K562 (cell line): ENCODE results near the gene TXNL4A.

Experiments
- CREB3 ChIP-seq: fragments of 450-650 bp; conservative IDR thresholded peaks from 2 replicates; pipeline ENCODE4 v1.6.1; 2016; ENCODE audit warnings: missing genetic modification characterization, low read depth, mild to moderate bottlenecking, missing compliant biosample characterization, moderate library complexity
- CTCF ChIP-seq, 3 experiments: IDR thresholded peaks in 2 of 3; conservative IDR thresholded peaks in 1 of 3; 2 replicates each; pipeline ENCODE4 v1.5.1; 2011 to 2012; ENCODE audit warnings: low read length in 3 of 3, mild to moderate bottlenecking in 3 of 3, control low read depth in 2 of 3, improper control_type of control experiment in 1 of 3, inconsistent platforms in 1 of 3, low read depth in 1 of 3, mixed read lengths in 1 of 3, moderate library complexity in 1 of 3; ENCODE audit not compliant: insufficient read depth in 2 of 3
- EGR1 ChIP-seq: fragments of 450-650 bp; conservative IDR thresholded peaks from 2 replicates; pipeline ENCODE4 v1.6.1; 2017; ENCODE audit warnings: mild to moderate bottlenecking
- ELK3 ChIP-seq: fragments of 450-650 bp; formaldehyde crosslinking; IDR thresholded peaks from 2 replicates; pipeline ENCODE4 v1.4.0; 2020; ENCODE audit warnings: mild to moderate bottlenecking
- FOXJ2 ChIP-seq: fragments of 200-800 bp; sonication (Bioruptor generic); IDR thresholded peaks from 2 replicates; pipeline ENCODE4 v1.6.1; 2016; ENCODE audit warnings: missing genetic modification characterization, missing compliant biosample characterization
- ID3 ChIP-seq, 2 experiments: fragments of 250-450 bp in 1 of 2; fragments of 450-650 bp in 1 of 2; sonication (Bioruptor Pico) in 1 of 2; IDR thresholded peaks; 2 replicates each; pipeline versions ENCODE4 v1.6.1 to v1.8.0; 2016 to 2021; ENCODE audit warnings: mild to moderate bottlenecking in 2 of 2, moderate library complexity in 2 of 2, missing compliant biosample characterization in 1 of 2, missing genetic modification characterization in 1 of 2
- NR1H2 ChIP-seq: sonication (generic); formaldehyde crosslinking; IDR thresholded peaks from 2 replicates; pipeline ENCODE4 v1.4.0; 2020; ENCODE audit warnings: mild to moderate bottlenecking, missing genetic modification reagents
- POLR2AphosphoS2 ChIP-seq: IDR thresholded peaks from 2 replicates; pipeline ENCODE4 v1.6.1; 2012; ENCODE audit warnings: low read length, improper control_type of control experiment
- TBP ChIP-seq: optimal IDR thresholded peaks from 2 replicates; pipeline ENCODE3; 2011; ENCODE audit warnings: low read depth, low read length, improper control_type of control experiment
- TEAD4 ChIP-seq, 2 experiments: sonication (generic) in 1 of 2; formaldehyde crosslinking in 1 of 2; IDR thresholded peaks; 2 replicates each; pipeline versions ENCODE4 v1.6.1 to v1.8.0; 2012 to 2022; ENCODE audit warnings: borderline replicate concordance in 1 of 2, inconsistent platforms in 1 of 2, low read length in 1 of 2, mild to moderate bottlenecking in 1 of 2, missing genetic modification reagents in 1 of 2
- ZFP36 ChIP-seq: fragments of 150-350 bp; IDR thresholded peaks from 2 replicates; pipeline ENCODE4 v1.6.1; 2018; ENCODE audit warnings: low read length, low read depth; ENCODE audit not compliant: partially characterized antibody
- ZNF146 ChIP-seq: IDR thresholded peaks from one replicate; pipeline ENCODE4 v1.6.1; 2018; ENCODE audit warnings: missing compliant biosample characterization; ENCODE audit not compliant: unreplicated experiment
- ZNF609 ChIP-seq: sonication (generic); formaldehyde crosslinking; IDR thresholded peaks from 2 replicates; pipeline ENCODE4 v1.8.1; 2023; ENCODE audit warnings: missing genetic modification reagents, mild to moderate bottlenecking, borderline replicate concordance

- TF ChIP-seq ID3 (CRISPR knock-in tag; IDR thresholded peaks at IDR 0.05) = no peak
- no peak for TF ChIP-seq ID3 (tag; IDR thresholded peaks at IDR 0.05)
- TF ChIP-seq TBP = no peak
- no peak for TF ChIP-seq CREB3 (tag)
- TF ChIP-seq ZNF609 (CRISPR knock-in tag) = no peak
- TF ChIP-seq EGR1 = no peak
- TF ChIP-seq CTCF (IDR thresholded peaks at IDR 0.05 in 2 of 3, conservative IDR thresholded peaks at IDR 0.05 in 1 of 3; ENCODE audit: insufficient read depth in 2 of 3, low read depth in 1 of 3, low read length in 3 of 3) = no peak
- TF ChIP-seq ZFP36 = no peak
- no peak for TF ChIP-seq ZNF146 (CRISPR knock-in tag)
- TF ChIP-seq FOXJ2 = no peak
- no peak for TF ChIP-seq TEAD4 (IDR thresholded peaks at IDR 0.05; ENCODE audit: low read length)
- no peak for TF ChIP-seq TEAD4 (CRISPR knock-in tag; IDR thresholded peaks at IDR 0.05; ENCODE audit: borderline replicate concordance)
- TF ChIP-seq NR1H2 (CRISPR knock-in tag) = no peak
- no peak for TF ChIP-seq ELK3
- TF ChIP-seq POLR2AphosphoS2 = no peak
These were observed 25.3 kb downstream of the TXNL4A start for GRCh38 chr18:79962835-79963657.
